Midbrain (tissue), 1 donor: ENCODE measurements around the gene LLGL1.
"Not testable (repeated sequence)": the region's sequence is repeated elsewhere in the genome, so short reads cannot be mapped to it uniquely, and the experiment has no call there.

Experiments
- DNase-seq: peaks from one replicate; lab custom pipeline; 2025; lab: John Stamatoyannopoulos, UW

LLGL1 gene

GRCh38 chr17:18194394-18194793, 31.0 kb upstream of the LLGL1 start:
- DNase-seq = no peak

GRCh38 chr17:18194804-18195203, 30.6 kb upstream of the LLGL1 start:
- no peak for DNase-seq

- no peak for DNase-seq
These were observed 30.2 kb upstream of the LLGL1 start for GRCh38 chr17:18195246-18195645.

GRCh38 chr17:18197535-18198194, 27.8 kb upstream of the LLGL1 start:
- no peak for DNase-seq

- no peak for DNase-seq
These were observed 26.9 kb upstream of the LLGL1 start for GRCh38 chr17:18198530-18198929.

GRCh38 chr17:18201108-18201507, 24.3 kb upstream of the LLGL1 start:
- no peak for DNase-seq

- DNase-seq = no peak
These were observed 22.1 kb upstream of the LLGL1 start for GRCh38 chr17:18203308-18203707.

GRCh38 chr17:18205861-18206260, 19.6 kb upstream of the LLGL1 start:
- no peak for DNase-seq

GRCh38 chr17:18206962-18207361, 18.5 kb upstream of the LLGL1 start:
- DNase-seq = no peak

GRCh38 chr17:18208092-18208491, 17.3 kb upstream of the LLGL1 start:
- no peak for DNase-seq

GRCh38 chr17:18213666-18214270, 11.7 kb upstream of the LLGL1 start:
- DNase-seq = no peak

GRCh38 chr17:18216906-18217305, 8.5 kb upstream of the LLGL1 start:
- not testable (repeated sequence) for DNase-seq

GRCh38 chr17:18217412-18218015, 7.9 kb upstream of the LLGL1 start:
- DNase-seq = peak; percentile 64

- DNase-seq = no peak
These were observed 6.5 kb upstream of the LLGL1 start for GRCh38 chr17:18218756-18219415.

- no peak for DNase-seq
These were observed 1.4 kb upstream of the LLGL1 start for GRCh38 chr17:18224053-18224386.

- no peak for DNase-seq
These were observed 881 bp upstream of the LLGL1 start for GRCh38 chr17:18224387-18225120.

- DNase-seq = no peak
These were observed 328 bp downstream of the LLGL1 start for GRCh38 chr17:18225642-18226283.

- DNase-seq = no peak
These were observed 980 bp downstream of the LLGL1 start for GRCh38 chr17:18226284-18226945.

GRCh38 chr17:18227635-18228034, 2.2 kb downstream of the LLGL1 start:
- no peak for DNase-seq

- DNase-seq = no peak
These were observed 2.8 kb downstream of the LLGL1 start for GRCh38 chr17:18228176-18228682.

- DNase-seq = no peak
These were observed 3.8 kb downstream of the LLGL1 start for GRCh38 chr17:18229254-18229653.
